NCI-H446 (cell line): Measurements from ENCODE around the gene SLC37A4.
A peak's percentile ranks its signal among the peaks of the same experiment; 100 is the strongest.
"Not testable (repeated sequence)": the region's sequence is repeated elsewhere in the genome, so short reads cannot be mapped to it uniquely, and the experiment has no call there.

Experiments
- DNase-seq, 2 experiments: peaks; one replicate each; lab custom pipeline; 2025; lab: John Stamatoyannopoulos, UW

SLC37A4 gene

GRCh38 chr11:119017377-119017776 lies 13.3 kb downstream of the SLC37A4 start:
- not testable (repeated sequence) for DNase-seq

- no peak for DNase-seq
Observed at GRCh38 chr11:119016216-119017009, 14.3 kb downstream of the SLC37A4 start.

GRCh38 chr11:119015054-119015611 lies 15.5 kb downstream of the SLC37A4 start:
- DNase-seq = no peak

- DNase-seq = no peak
Observed at GRCh38 chr11:119014209-119014924, 16.3 kb downstream of the SLC37A4 start.

- no peak for DNase-seq
Observed at GRCh38 chr11:119012629-119013170, 18.0 kb downstream of the SLC37A4 start.

- no peak for DNase-seq
Observed at GRCh38 chr11:119011476-119012053, 19.1 kb downstream of the SLC37A4 start.

GRCh38 chr11:119006656-119007055 lies 24.0 kb downstream of the SLC37A4 start:
- DNase-seq = no peak

GRCh38 chr11:119000906-119001305 lies 29.8 kb downstream of the SLC37A4 start:
- no peak for DNase-seq

GRCh38 chr11:118998822-118999221 lies 31.9 kb downstream of the SLC37A4 start:
- no peak for DNase-seq

GRCh38 chr11:118998388-118998717 lies 32.3 kb downstream of the SLC37A4 start:
- DNase-seq = no peak

GRCh38 chr11:118997627-118998387 lies 32.9 kb downstream of the SLC37A4 start, which contains the start of gene CENATAC:
Gene CENATAC, plus strand, starts transcription at chr11:118998138. Its CDS starts 60 bp downstream, at chr11:118998198.
- peak; percentile 75 to 93 for DNase-seq

- DNase-seq = no peak
Observed at GRCh38 chr11:118996926-118997626, 33.6 kb downstream of the SLC37A4 start.

- DNase-seq = not testable (repeated sequence)
Observed at GRCh38 chr11:118991486-118992038, 39.1 kb downstream of the SLC37A4 start.

- no peak for DNase-seq
Observed at GRCh38 chr11:118988280-118988679, 42.4 kb downstream of the SLC37A4 start.

GRCh38 chr11:118984825-118985224 lies 45.9 kb downstream of the SLC37A4 start:
- DNase-seq = no peak

GRCh38 chr11:118984337-118984736 lies 46.3 kb downstream of the SLC37A4 start:
- DNase-seq = not testable (repeated sequence)

GRCh38 chr11:118980191-118980881 lies 50.3 kb downstream of the SLC37A4 start:
- no peak for DNase-seq

GRCh38 chr11:118979434-118979833 lies 51.2 kb downstream of the SLC37A4 start:
- no peak for DNase-seq

GRCh38 chr11:118975771-118976709 lies 54.6 kb downstream of the SLC37A4 start:
- DNase-seq = no peak
